HG03432 (cell line): ENCODE results near the gene RHCG.

Experiments
- ATAC-seq: cut with Tn5 transposase; IDR thresholded peaks from one replicate; pipeline ENCODE4 v1.9.1; 2021; ENCODE audit warnings: mild to moderate bottlenecking, moderate library complexity; ENCODE audit not compliant: unreplicated experiment

Gene RHCG

DNA sequence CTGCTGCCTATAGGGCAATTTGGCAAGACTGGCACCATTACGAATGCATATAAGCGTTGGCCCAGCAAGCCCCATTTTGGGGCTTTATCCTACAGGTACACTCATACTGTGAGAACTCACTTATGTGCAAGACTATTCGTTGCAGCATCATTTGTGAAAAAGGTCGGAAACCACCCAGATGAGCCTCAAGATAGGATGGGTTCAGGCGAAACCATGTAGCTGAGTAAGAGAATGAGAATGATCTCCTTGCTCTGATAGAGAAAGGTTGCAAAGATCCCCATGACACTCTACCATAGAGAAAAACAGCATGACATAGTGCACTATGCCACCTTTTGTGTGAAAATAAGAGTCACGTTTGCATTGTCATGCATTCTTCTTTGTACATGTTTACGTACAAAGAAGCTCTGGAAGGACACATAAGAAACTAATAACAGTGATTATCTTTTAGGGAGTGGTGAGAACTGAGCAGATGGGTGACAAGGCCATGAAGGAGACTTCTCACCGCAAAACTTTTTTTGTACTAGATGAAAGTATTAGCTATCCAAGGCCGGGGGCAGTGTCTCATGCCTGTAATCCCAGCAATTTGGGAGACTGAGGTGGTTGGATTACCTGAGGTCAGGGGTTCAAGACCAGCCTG is 50.0 kb downstream of the RHCG start:
- ATAC-seq: no peak

GRCh38 chr15:89445518-89445917 is 50.9 kb downstream of the RHCG start:
- ATAC-seq: no peak

- no peak for ATAC-seq
These were observed 51.9 kb downstream of the RHCG start for GRCh38 chr15:89444241-89445225.

DNA sequence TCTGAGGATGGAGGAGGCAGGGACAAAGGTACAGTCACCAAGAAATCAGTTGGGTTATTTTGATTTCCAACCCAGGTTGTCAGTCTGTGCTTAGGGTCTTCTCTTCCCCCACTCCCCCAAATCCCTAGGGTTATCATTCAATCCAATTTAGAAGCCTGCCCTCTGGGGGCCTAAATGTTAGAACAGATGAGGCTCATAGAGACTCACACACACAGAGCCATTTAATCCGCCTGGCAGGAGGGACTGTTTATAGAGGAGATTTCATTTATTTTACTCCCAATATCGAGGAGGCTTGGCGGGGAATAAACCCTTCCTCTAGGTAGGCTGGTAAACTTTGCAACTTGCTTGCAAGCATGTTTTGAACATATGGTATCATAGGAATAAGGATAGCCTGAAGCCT is 52.8 kb downstream of the RHCG start:
- ATAC-seq: no peak

DNA sequence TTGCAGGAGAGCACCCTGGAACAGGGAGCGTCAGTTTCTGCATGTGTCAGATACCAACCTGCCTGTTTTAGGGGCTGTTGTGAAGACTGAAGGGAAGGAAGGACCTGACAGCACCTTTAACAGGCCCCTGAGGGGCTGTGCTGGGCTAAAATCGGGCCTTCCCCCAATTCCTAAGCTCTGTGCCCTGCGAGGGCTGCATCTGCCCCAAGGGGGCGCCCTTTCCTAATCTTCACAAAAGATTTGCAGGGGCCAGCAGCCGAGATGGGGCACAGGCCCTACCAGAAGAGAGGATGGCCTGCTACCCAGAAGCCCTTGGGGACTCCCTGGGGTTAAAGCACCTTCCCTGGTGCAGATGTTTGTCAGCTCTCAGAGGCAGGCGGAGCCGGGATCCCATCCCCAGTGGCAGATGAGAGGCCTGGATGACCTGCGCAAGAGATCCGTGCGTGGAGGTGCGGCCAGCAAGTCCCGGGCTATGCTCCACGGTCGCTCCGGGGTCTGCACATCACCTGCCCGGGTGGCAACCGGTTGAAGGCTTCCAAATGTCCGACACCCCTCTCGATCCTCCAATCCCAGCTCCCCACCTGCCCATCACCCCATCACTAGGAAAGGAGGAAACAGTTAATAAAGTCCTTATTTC is 53.6 kb downstream of the RHCG start:
- no peak for ATAC-seq

- no peak for ATAC-seq
These were observed 54.2 kb downstream of the RHCG start for GRCh38 chr15:89442155-89442554.

- peak; percentile 97 for ATAC-seq
These were observed 55.0 kb downstream of the RHCG start for GRCh38 chr15:89441295-89441812.

DNA sequence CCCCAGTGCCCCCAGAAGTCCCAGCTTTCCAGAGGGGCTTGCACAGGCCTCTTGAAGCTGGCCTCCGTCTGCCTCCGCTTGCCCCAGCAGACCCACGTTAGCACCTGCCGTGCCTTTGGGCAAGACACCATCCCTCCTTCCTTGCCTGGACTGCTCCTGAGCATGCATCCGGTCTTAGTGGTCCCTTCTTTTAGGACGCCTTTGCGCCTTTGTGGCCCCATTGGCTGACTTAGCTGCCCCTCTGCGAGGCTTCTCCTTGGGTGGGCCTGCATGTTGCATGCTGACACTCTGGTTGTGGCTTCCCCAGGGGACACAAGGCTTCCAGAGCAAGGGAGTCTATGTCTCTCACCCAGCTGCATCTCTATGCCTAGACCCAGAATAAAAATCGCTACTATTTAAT is 56.6 kb downstream of the RHCG start:
- ATAC-seq: no peak

DNA sequence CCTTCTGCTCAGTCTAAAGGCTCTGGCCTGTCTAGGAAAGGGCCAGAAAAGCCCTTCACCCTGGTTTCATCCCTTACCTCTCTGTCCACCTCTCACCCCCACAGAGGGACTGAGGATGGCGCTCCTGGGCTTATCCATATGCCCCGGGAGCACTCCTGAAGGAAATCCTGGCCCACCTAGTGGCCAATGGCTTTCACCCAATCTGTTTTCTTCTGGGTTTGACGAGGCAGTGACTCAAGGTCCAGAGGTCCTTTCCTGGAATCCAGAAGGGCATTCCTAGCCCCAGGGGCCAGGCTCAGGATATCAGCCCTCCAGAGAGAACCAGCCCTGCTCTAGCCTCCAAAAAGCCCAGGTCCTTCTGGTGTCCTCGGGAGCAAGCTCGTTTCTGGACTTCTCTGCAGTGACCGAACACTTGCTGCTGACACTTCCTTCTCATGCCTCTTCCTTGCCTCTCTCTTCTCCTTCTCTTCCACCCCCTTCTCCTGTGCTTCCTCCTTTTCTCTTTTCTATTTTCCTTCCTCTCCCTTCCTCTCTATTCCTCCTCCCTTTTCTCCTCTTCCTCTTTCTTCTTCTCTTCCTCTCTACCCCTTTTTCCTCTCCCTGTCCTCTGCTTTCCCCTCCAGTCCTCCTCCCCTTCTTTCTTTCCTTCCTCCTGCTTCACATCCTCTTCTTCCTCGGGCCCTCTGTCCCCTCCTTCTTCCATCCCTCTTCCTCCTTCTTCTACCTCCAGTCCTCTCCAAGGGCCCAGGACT is 59.6 kb downstream of the RHCG start:
- ATAC-seq: no peak

DNA sequence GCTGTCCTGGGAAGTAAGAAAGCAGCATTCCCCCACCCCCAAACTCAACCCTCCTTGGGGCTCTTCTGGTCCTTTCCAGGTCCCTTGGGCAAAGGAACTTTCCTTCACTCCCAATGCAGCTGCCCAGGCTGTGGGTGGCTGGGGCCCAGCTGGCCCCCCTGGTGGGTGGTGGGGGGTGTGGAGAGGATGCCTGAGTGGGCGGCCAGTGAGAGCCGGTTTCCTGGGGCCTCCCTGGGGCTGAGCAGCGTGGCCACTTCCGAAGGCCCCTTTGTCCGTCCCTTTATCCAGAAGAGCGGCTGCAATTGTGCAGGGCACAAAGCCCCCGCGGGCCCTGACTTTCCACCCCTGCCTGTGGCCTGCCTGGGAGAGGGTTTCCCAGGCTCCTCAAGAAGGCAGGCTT is 61.0 kb downstream of the RHCG start:
- no peak for ATAC-seq

DNA sequence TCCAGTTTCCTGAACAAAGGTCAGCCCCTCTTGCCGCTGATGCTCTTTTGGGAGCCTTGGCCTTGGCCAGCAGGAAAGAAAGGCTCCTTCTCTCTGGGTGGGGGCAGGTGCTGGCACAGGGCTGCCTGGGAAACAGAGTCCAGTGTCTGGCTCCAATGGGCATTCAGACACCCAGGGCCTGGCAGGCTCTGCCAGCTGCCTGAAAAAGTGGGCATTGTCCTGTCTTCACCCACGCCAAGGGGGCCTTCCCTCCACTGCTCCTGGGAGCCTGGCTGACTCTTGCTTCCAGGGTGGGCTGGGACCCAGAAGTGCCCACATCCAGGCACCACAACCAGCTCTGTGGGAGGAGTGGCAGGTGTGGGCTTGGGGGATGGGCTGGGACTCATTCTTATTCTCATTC is 62.7 kb downstream of the RHCG start:
- ATAC-seq: no peak

DNA sequence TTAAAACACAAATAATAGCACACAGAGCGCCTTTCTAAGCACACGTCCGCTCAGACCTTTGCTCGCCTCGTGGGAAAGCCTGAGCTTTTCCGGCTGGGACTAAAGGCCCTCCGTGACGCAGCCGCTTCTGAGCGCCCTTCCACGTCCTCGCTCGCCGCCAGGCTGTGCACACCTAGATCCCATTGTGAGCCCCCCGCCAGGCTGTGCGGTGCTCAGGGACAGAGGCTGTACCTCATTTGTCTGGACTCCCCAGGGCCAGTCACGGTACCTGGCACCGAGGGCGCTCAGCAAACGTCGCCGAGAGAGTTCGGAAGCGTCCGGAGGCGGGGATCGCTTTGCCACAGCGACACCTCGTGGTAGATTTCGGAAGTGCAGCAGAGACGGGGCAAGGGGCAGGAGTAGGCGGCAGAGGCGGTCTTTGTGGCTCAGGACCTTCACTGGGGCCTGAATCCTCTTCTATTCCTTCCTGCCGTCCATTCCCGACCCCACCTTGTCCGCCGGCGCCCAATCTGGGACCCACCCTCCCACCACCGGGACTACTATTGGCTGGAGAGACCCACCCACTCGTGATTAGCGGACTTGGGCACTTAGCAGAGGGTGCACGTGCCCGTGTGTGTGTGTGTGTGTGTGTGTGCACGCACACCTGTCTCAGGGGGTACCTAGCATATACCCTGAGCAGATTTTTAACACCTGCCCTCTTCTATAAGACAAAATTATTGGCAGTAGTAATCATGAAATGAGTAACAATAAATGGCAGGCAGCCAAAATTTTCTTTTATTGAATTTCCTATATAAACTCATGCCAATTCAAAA is 65.6 kb downstream of the RHCG start:
- ATAC-seq: peak; percentile 96

GRCh38 chr15:89429986-89430385 is 66.4 kb downstream of the RHCG start:
- no peak for ATAC-seq

DNA sequence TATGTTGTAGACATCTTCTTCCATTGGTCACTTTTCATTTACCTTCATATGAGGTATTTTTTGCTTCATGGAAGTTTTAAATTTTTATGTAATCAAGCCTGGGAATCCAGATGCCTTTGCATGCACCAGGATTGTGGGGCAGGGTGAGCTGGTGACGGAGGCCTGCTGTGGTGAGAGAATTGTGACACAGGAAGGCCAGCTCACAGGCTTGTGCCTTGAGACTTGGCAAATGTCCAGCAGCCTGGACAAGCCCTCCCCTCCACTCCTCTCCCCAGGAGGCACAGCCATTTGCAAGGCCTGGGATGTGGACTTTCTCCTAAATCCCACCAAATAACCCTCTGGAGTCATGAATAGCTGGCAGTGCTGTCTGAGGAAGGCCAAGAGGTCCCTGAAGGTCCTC is 67.4 kb downstream of the RHCG start:
- ATAC-seq: no peak

GRCh38 chr15:89428246-89428645 is 68.1 kb downstream of the RHCG start:
- no peak for ATAC-seq

- ATAC-seq: no peak
These were observed 69.9 kb downstream of the RHCG start for GRCh38 chr15:89426500-89426899.

- ATAC-seq: no peak
These were observed 72.4 kb downstream of the RHCG start for GRCh38 chr15:89423981-89424380.
